Measurements from ENCODE around the gene DMRT3. TPM values are rescaled to one million over a fixed set of nuclear protein-coding genes. Genes with fewer than 3 reads are reported as not detected.

Gene DMRT3
- total and polyA plus RNA-seq, 10 of the 15 experiments (the other 5 are each of a cell fraction or from before 2014, with no cell fraction given): 0.06 to 0.11 TPM; not detected in 8

DNA sequence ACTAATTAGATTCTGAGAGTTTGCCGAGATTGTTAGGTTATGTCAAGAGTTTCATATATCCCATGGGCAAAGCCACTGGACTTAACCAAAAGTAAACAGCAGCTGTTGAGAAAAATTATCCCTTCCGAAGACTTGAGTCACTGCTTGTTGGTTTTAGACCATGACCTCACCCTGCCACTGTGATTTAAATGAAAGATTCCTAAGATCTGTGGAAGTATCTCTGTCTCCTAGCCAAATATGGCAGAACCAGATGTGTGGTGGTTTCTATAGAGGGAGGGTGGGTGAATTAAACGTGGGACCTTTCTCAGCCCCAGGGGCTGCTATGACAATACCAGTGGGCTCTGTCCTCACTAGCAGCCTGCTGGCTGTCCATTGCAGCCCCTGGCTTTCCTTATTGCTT lies 19.3 kb downstream of the DMRT3 start:
- FAIRE-seq (no peak), ATAC-seq (no peak), DNase-seq (ENCODE audit: low read depth, low spot score) (no peak)
- intact Hi-C loops (cut with micrococcal nuclease; ENCODE audit: unreplicated experiment): no loop called here
- TF ChIP-seq, protein P1, sequence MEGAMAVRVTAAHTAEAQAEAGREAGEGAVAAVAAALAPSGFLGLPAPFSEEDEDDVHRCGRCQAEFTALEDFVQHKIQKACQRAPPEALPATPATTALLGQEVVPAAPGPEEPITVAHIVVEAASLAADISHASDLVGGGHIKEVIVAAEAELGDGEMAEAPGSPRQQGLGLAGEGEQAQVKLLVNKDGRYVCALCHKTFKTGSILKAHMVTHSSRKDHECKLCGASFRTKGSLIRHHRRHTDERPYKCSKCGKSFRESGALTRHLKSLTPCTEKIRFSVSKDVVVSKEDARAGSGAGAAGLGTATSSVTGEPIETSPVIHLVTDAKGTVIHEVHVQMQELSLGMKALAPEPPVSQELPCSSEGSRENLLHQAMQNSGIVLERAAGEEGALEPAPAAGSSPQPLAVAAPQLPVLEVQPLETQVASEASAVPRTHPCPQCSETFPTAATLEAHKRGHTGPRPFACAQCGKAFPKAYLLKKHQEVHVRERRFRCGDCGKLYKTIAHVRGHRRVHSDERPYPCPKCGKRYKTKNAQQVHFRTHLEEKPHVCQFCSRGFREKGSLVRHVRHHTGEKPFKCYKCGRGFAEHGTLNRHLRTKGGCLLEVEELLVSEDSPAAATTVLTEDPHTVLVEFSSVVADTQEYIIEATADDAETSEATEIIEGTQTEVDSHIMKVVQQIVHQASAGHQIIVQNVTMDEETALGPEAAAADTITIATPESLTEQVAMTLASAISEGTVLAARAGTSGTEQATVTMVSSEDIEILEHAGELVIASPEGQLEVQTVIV (IDR thresholded peaks at IDR 0.05; ENCODE audit: borderline replicate concordance, partially characterized antibody): no peak
- TF ChIP-seq, protein P2, sequence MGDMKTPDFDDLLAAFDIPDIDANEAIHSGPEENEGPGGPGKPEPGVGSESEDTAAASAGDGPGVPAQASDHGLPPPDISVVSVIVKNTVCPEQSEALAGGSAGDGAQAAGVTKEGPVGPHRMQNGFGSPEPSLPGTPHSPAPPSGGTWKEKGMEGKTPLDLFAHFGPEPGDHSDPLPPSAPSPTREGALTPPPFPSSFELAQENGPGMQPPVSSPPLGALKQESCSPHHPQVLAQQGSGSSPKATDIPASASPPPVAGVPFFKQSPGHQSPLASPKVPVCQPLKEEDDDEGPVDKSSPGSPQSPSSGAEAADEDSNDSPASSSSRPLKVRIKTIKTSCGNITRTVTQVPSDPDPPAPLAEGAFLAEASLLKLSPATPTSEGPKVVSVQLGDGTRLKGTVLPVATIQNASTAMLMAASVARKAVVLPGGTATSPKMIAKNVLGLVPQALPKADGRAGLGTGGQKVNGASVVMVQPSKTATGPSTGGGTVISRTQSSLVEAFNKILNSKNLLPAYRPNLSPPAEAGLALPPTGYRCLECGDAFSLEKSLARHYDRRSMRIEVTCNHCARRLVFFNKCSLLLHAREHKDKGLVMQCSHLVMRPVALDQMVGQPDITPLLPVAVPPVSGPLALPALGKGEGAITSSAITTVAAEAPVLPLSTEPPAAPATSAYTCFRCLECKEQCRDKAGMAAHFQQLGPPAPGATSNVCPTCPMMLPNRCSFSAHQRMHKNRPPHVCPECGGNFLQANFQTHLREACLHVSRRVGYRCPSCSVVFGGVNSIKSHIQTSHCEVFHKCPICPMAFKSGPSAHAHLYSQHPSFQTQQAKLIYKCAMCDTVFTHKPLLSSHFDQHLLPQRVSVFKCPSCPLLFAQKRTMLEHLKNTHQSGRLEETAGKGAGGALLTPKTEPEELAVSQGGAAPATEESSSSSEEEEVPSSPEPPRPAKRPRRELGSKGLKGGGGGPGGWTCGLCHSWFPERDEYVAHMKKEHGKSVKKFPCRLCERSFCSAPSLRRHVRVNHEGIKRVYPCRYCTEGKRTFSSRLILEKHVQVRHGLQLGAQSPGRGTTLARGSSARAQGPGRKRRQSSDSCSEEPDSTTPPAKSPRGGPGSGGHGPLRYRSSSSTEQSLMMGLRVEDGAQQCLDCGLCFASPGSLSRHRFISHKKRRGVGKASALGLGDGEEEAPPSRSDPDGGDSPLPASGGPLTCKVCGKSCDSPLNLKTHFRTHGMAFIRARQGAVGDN (IDR thresholded peaks at IDR 0.05): no peak
- TF ChIP-seq FOXM1 (IDR thresholded peaks at IDR 0.05; ENCODE audit: low read depth, low read length): no peak
- TF ChIP-seq, protein P3, sequence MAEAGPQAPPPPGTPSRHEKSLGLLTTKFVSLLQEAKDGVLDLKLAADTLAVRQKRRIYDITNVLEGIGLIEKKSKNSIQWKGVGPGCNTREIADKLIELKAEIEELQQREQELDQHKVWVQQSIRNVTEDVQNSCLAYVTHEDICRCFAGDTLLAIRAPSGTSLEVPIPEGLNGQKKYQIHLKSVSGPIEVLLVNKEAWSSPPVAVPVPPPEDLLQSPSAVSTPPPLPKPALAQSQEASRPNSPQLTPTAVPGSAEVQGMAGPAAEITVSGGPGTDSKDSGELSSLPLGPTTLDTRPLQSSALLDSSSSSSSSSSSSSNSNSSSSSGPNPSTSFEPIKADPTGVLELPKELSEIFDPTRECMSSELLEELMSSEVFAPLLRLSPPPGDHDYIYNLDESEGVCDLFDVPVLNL (IDR thresholded peaks at IDR 0.05; ENCODE audit: low read depth, low read length): no peak
- TF ChIP-seq, protein P4, sequence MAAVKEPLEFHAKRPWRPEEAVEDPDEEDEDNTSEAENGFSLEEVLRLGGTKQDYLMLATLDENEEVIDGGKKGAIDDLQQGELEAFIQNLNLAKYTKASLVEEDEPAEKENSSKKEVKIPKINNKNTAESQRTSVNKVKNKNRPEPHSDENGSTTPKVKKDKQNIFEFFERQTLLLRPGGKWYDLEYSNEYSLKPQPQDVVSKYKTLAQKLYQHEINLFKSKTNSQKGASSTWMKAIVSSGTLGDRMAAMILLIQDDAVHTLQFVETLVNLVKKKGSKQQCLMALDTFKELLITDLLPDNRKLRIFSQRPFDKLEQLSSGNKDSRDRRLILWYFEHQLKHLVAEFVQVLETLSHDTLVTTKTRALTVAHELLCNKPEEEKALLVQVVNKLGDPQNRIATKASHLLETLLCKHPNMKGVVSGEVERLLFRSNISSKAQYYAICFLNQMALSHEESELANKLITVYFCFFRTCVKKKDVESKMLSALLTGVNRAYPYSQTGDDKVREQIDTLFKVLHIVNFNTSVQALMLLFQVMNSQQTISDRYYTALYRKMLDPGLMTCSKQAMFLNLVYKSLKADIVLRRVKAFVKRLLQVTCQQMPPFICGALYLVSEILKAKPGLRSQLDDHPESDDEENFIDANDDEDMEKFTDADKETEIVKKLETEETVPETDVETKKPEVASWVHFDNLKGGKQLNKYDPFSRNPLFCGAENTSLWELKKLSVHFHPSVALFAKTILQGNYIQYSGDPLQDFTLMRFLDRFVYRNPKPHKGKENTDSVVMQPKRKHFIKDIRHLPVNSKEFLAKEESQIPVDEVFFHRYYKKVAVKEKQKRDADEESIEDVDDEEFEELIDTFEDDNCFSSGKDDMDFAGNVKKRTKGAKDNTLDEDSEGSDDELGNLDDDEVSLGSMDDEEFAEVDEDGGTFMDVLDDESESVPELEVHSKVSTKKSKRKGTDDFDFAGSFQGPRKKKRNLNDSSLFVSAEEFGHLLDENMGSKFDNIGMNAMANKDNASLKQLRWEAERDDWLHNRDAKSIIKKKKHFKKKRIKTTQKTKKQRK (IDR thresholded peaks at IDR 0.05; ENCODE audit: low read depth, low read length): no peak
- Histone ChIP-seq H3K9me3 (replicated peaks; ENCODE audit: control insufficient read depth, insufficient read depth, low read length) (no peaks in the 10 kb centered on the region; the same call in 2 of the 3 replicates), H3K79me2 (ENCODE audit: control insufficient read depth, insufficient read depth, low read length) (no peaks in the 10 kb centered on the region), H2AFZ (ENCODE audit: control insufficient read depth, low read depth, low read length) (no peak overlapping the region), H3K27ac (ENCODE audit: control insufficient read depth, insufficient read depth) (no peak overlapping the region), H3K4me2 (ENCODE audit: control insufficient read depth, insufficient read depth) (no peak overlapping the region), H3K9ac (ENCODE audit: control insufficient read depth, insufficient read depth, low read length) (no peak overlapping the region), H3K4me1 (ENCODE audit: control insufficient read depth, insufficient read depth, low read length) (peaks cover 6% of the 10 kb centered on the region), H3K27me3 (replicated peaks in 1 of 2; ENCODE audit: control insufficient read depth in 2 of 2, insufficient read depth in 2 of 2, low read length in 1 of 2) (no peaks in the 10 kb centered on the region), H4K20me1 (ENCODE audit: control insufficient read depth, insufficient read depth) (no peaks in the 10 kb centered on the region), H3K4me3 (no peak overlapping the region), H3K36me3 (ENCODE audit: control insufficient read depth in 2 of 2, insufficient read depth in 2 of 2, low read length in 1 of 2) (no peaks in the 10 kb centered on the region)
- POLR2A ChIA-PET: no interaction called here
- WGBS (ENCODE audit: insufficient coverage, insufficient replicate concordance, low lambda C conversion rate, missing lambda C conversion rate): 43% methylated on average over 3 of the region's 3 CpGs
- no TSS peak for BruUV-seq (replicated peaks)
- in situ Hi-C loops (cut with MboI): no loop called here
- RAD21 ChIA-PET (ENCODE audit: unreplicated experiment): interaction anchor here (1.2 to 1.3 kb wide), 2 partner anchors 9 to 28 kb away, joined by 3 to 4 read pairs; no protein-coding TSS in a partner anchor
- CTCF ChIA-PET: interaction anchor here (0.9 to 4.3 kb wide), 6 partner anchors 9 to 381 kb away, joined by 3 to 54 read pairs (median 8); no protein-coding TSS in a partner anchor
- SMC1A ChIA-PET (ENCODE audit: uncharacterized antibody, unreplicated experiment): interaction anchor here (1.1 to 2.4 kb wide), 4 partner anchors 9 to 110 kb away, joined by 3 to 7 read pairs (median 6); no protein-coding TSS in a partner anchor

All from GM12878 (cell line).